HCT116 (cell line): ENCODE data around the gene BCL6.

Source experiments
- CBX3 ChIP-seq: IDR thresholded peaks from 2 replicates; pipeline ENCODE4 v1.6.1; 2012; ENCODE audit warnings: low read depth
- EZH2 ChIP-seq: fragments of 200-600 bp; sonication (generic); IDR thresholded peaks from 2 replicates; pipeline ENCODE4 v1.6.1; 2017; ENCODE audit warnings: antibody characterized with exemption, mixed run types
- EZH2phosphoT487 ChIP-seq: fragments of 200-600 bp; IDR thresholded peaks from 2 replicates; pipeline ENCODE4 v1.6.1; 2018; ENCODE audit warnings: antibody characterized with exemption, borderline replicate concordance
- POLR2A ChIP-seq: IDR thresholded peaks from 2 replicates; pipeline ENCODE4 v1.7.0; 2011; ENCODE audit warnings: borderline replicate concordance; ENCODE audit not compliant: insufficient read depth, insufficient read length; ENCODE audit errors: extremely low read depth
- POLR2AphosphoS5 ChIP-seq: IDR thresholded peaks from 2 replicates; pipeline ENCODE4 v1.6.1; 2011; ENCODE audit warnings: mild to moderate bottlenecking, low read depth, low read length, moderate library complexity
- RAD21 ChIP-seq: IDR thresholded peaks from 2 replicates; pipeline ENCODE4 v1.6.1; 2012; ENCODE audit warnings: low read depth, mild to moderate bottlenecking
- SRF ChIP-seq: IDR thresholded peaks from 2 replicates; pipeline ENCODE4 v1.6.1; 2012; ENCODE audit warnings: low read depth
- YY1 ChIP-seq: IDR thresholded peaks from 2 replicates; pipeline ENCODE4 v1.6.1; 2011; ENCODE audit warnings: low read length, low read depth, moderate library complexity, mild to moderate bottlenecking; ENCODE audit not compliant: insufficient replicate concordance; ENCODE audit errors: extremely low read depth
- ZFX ChIP-seq: fragments of 450-650 bp; IDR thresholded peaks from 2 replicates; pipeline ENCODE4 v1.6.1; 2017
- ZNF274 ChIP-seq: fragments of 200-500 bp; sonication (Bioruptor generic); IDR thresholded peaks from 2 replicates; pipeline ENCODE4 v1.6.1; 2014; ENCODE audit warnings: mild to moderate bottlenecking, low read depth, low read length, inconsistent platforms
- TF ChIP-seq, protein P1 (sequence below), 3 experiments: fragments of 200-600 bp in 1 of 3; sonication (generic) in 1 of 3; IDR thresholded peaks in 2 of 3; conservative IDR thresholded peaks in 1 of 3; 2 replicates each; pipeline ENCODE4 v1.5.1; 2012 to 2017; ENCODE audit warnings: low read depth in 2 of 3, low read length in 2 of 3, antibody characterized with exemption in 1 of 3, borderline replicate concordance in 1 of 3, control low read depth in 1 of 3, mild to moderate bottlenecking in 1 of 3, mixed read lengths in 1 of 3, mixed run types in 1 of 3, moderate library complexity in 1 of 3; ENCODE audit not compliant: insufficient read depth in 1 of 3
- TF ChIP-seq, protein P2 (sequence below): IDR thresholded peaks from 2 replicates; pipeline ENCODE4 v1.6.1; 2011; ENCODE audit warnings: mild to moderate bottlenecking, low read length, moderate library complexity; ENCODE audit not compliant: insufficient replicate concordance; ENCODE audit errors: extremely low read depth

GRCh38 chr3:187747506-187747905 lies 2.2 kb upstream of the BCL6 start:
- TF ChIP-seq, protein P1, sequence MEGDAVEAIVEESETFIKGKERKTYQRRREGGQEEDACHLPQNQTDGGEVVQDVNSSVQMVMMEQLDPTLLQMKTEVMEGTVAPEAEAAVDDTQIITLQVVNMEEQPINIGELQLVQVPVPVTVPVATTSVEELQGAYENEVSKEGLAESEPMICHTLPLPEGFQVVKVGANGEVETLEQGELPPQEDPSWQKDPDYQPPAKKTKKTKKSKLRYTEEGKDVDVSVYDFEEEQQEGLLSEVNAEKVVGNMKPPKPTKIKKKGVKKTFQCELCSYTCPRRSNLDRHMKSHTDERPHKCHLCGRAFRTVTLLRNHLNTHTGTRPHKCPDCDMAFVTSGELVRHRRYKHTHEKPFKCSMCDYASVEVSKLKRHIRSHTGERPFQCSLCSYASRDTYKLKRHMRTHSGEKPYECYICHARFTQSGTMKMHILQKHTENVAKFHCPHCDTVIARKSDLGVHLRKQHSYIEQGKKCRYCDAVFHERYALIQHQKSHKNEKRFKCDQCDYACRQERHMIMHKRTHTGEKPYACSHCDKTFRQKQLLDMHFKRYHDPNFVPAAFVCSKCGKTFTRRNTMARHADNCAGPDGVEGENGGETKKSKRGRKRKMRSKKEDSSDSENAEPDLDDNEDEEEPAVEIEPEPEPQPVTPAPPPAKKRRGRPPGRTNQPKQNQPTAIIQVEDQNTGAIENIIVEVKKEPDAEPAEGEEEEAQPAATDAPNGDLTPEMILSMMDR (IDR thresholded peaks at IDR 0.05 in 2 of 3, conservative IDR thresholded peaks at IDR 0.05 in 1 of 3; ENCODE audit: borderline replicate concordance in 1 of 3, insufficient read depth in 1 of 3, low read depth in 2 of 3, low read length in 2 of 3): no peak
- TF ChIP-seq YY1: no peak
- TF ChIP-seq RAD21: no peak
- TF ChIP-seq EZH2: no peak
- no peak for TF ChIP-seq POLR2AphosphoS5
- TF ChIP-seq EZH2phosphoT487: no peak
- no peak for TF ChIP-seq POLR2A
- TF ChIP-seq, protein P2, sequence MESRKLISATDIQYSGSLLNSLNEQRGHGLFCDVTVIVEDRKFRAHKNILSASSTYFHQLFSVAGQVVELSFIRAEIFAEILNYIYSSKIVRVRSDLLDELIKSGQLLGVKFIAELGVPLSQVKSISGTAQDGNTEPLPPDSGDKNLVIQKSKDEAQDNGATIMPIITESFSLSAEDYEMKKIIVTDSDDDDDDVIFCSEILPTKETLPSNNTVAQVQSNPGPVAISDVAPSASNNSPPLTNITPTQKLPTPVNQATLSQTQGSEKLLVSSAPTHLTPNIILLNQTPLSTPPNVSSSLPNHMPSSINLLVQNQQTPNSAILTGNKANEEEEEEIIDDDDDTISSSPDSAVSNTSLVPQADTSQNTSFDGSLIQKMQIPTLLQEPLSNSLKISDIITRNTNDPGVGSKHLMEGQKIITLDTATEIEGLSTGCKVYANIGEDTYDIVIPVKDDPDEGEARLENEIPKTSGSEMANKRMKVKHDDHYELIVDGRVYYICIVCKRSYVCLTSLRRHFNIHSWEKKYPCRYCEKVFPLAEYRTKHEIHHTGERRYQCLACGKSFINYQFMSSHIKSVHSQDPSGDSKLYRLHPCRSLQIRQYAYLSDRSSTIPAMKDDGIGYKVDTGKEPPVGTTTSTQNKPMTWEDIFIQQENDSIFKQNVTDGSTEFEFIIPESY: no peak
- TF ChIP-seq CBX3: no peak
- TF ChIP-seq SRF: no peak
- TF ChIP-seq ZNF274: no peak
- no peak for TF ChIP-seq ZFX
